Hematopoietic multipotent progenitor cell (in vitro differentiated cells): Measurements from ENCODE around the gene MIX23. TPM values are rescaled to one million over a fixed set of nuclear protein-coding genes. Genes with fewer than 3 reads are reported as not detected.
"Not testable (repeated sequence)": the region's sequence is repeated elsewhere in the genome, so short reads cannot be mapped to it uniquely, and the experiment has no call there.

ENCODE experiments used
- DNase-seq, 3 donors: peaks; one replicate each; pipeline ENCODE4 v3.0.0-alpha.2; 2011 to 2015; ENCODE audit warnings: low read depth in 2 of 3, low spot score in 2 of 3
- total RNA-seq: library from RNA; depleted of rRNA; stranded (reverse); fragments of >200 nt; gene quantifications from one replicate; pipeline ENCODE4 v1.2.3, GENCODE V29; 2012

MIX23 gene
- total RNA-seq, 1 donor: 2.7 TPM

- peak in 2 of 3 donors; percentile 44 to 73 for DNase-seq
Observed at GRCh38 chr3:122392868-122393844, 10.1 kb upstream of the MIX23 start.

- DNase-seq: no peak
Observed at GRCh38 chr3:122391681-122392446, 8.8 kb upstream of the MIX23 start.

GRCh38 chr3:122390665-122391064, 7.6 kb upstream of the MIX23 start:
- DNase-seq: no peak

GRCh38 chr3:122389892-122390291, 6.9 kb upstream of the MIX23 start:
- DNase-seq: no peak

GRCh38 chr3:122389197-122389596, 6.2 kb upstream of the MIX23 start:
- DNase-seq: no peak

GRCh38 chr3:122387709-122388108, 4.7 kb upstream of the MIX23 start:
- DNase-seq: no peak

- peak; percentile 90 to 96 (median 95) for DNase-seq
Observed at GRCh38 chr3:122383771-122384697, 1.0 kb upstream of the MIX23 start, which contains the start of gene FAM162A. Gene FAM162A, plus strand, starts transcription at chr3:122384182. Its CDS starts 84 bp downstream, at chr3:122384266.

- DNase-seq: no peak
Observed at GRCh38 chr3:122377975-122378374, 5.1 kb downstream of the MIX23 start.

GRCh38 chr3:122374034-122374433, 9.0 kb downstream of the MIX23 start:
- DNase-seq: no peak

GRCh38 chr3:122366379-122366749, 16.7 kb downstream of the MIX23 start:
- DNase-seq: no peak

GRCh38 chr3:122365582-122366378, 17.3 kb downstream of the MIX23 start:
- not testable (repeated sequence) for DNase-seq

GRCh38 chr3:122365073-122365472, 18.0 kb downstream of the MIX23 start:
- DNase-seq: no peak

- no peak for DNase-seq
Observed at GRCh38 chr3:122364490-122364889, 18.5 kb downstream of the MIX23 start.

GRCh38 chr3:122362026-122362425, 21.0 kb downstream of the MIX23 start:
- DNase-seq: no peak

- no peak for DNase-seq
Observed at GRCh38 chr3:122358703-122359032, 24.4 kb downstream of the MIX23 start.

GRCh38 chr3:122357828-122358702, 25.0 kb downstream of the MIX23 start:
- no peak for DNase-seq

- DNase-seq: peak in 2 of 3 donors; percentile 6 to 43
Observed at GRCh38 chr3:122356402-122356801, 26.6 kb downstream of the MIX23 start.

GRCh38 chr3:122355612-122356011, 27.4 kb downstream of the MIX23 start:
- DNase-seq: peak in 2 of 3 donors; percentile 36 to 62
